Trophoblast cell (in vitro differentiated cells and primary cell): ENCODE results near the gene CPT2.

ENCODE experiments used
- DNase-seq, 2 donors: peaks; one replicate each; pipeline ENCODE4 v3.0.0-alpha.2; 2016
- H2AFZ ChIP-seq: 2 replicates; pipeline ENCODE4 v1.6.1; 2013; ENCODE audit warnings: low read length, moderate library complexity, mild to moderate bottlenecking; ENCODE audit not compliant: insufficient read depth, poor library complexity
- H2AK5ac ChIP-seq: 2 replicates; pipeline ENCODE4 v1.6.1; 2013; ENCODE audit warnings: mild to moderate bottlenecking, low read length
- H2BK120ac ChIP-seq: 2 replicates; pipeline ENCODE4 v1.6.1; 2013; ENCODE audit warnings: low read length, mild to moderate bottlenecking, moderate library complexity; ENCODE audit not compliant: insufficient read depth, poor library complexity
- H2BK12ac ChIP-seq: 2 replicates; pipeline ENCODE4 v1.6.1; 2013; ENCODE audit warnings: mild to moderate bottlenecking, low read length, moderate library complexity
- H2BK5ac ChIP-seq: 2 replicates; pipeline ENCODE4 v1.6.1; 2013; ENCODE audit warnings: low read length, low read depth, moderate library complexity, mild to moderate bottlenecking; ENCODE audit not compliant: poor library complexity
- H3K14ac ChIP-seq: 2 replicates; pipeline ENCODE4 v1.6.1; 2013; ENCODE audit warnings: mild to moderate bottlenecking, low read length
- H3K18ac ChIP-seq: 2 replicates; pipeline ENCODE4 v1.6.1; 2013; ENCODE audit warnings: mild to moderate bottlenecking, low read length
- H3K23ac ChIP-seq: 2 replicates; pipeline ENCODE4 v1.6.1; 2013; ENCODE audit warnings: low read length
- H3K27ac ChIP-seq: 2 replicates; pipeline ENCODE4 v1.5.1; 2013; ENCODE audit warnings: low read depth, mild to moderate bottlenecking, inconsistent platforms, low read length, moderate library complexity
- H3K27me3 ChIP-seq: 2 replicates; pipeline ENCODE4 v1.6.1; 2013; ENCODE audit warnings: inconsistent platforms, mild to moderate bottlenecking, low read length, moderate library complexity; ENCODE audit not compliant: insufficient read depth
- H3K36me3 ChIP-seq, 2 experiments: 1 replicate in 1 of 2; 2 replicates in 1 of 2; pipeline ENCODE4 v1.6.1; 2013; ENCODE audit warnings: low read length in 2 of 2, mild to moderate bottlenecking in 2 of 2, moderate library complexity in 1 of 2; ENCODE audit not compliant: insufficient read depth in 2 of 2, control insufficient read depth in 1 of 2
- H3K4ac ChIP-seq: 2 replicates; pipeline ENCODE4 v1.6.1; 2013; ENCODE audit warnings: low read depth, mild to moderate bottlenecking, low read length, moderate library complexity
- H3K4me1 ChIP-seq, 2 experiments: 1 replicate in 1 of 2; 2 replicates in 1 of 2; pipeline ENCODE4 v1.6.1; 2013; ENCODE audit warnings: low read length in 2 of 2, mild to moderate bottlenecking in 2 of 2, moderate library complexity in 1 of 2; ENCODE audit not compliant: insufficient read depth in 2 of 2, control insufficient read depth in 1 of 2
- H3K4me2 ChIP-seq: 2 replicates; pipeline ENCODE4 v1.6.1; 2013; ENCODE audit warnings: inconsistent platforms, mild to moderate bottlenecking, low read length, moderate library complexity
- H3K4me3 ChIP-seq: 2 replicates; pipeline ENCODE4 v1.5.1; 2013; ENCODE audit warnings: mild to moderate bottlenecking, low read depth, low read length, inconsistent platforms
- H3K79me1 ChIP-seq: one replicate; pipeline ENCODE4 v1.6.1; 2013; ENCODE audit warnings: low read length
- H3K79me2 ChIP-seq: 2 replicates; pipeline ENCODE4 v1.6.1; 2013; ENCODE audit warnings: low read length, mild to moderate bottlenecking; ENCODE audit not compliant: control insufficient read depth, insufficient read depth, poor library complexity
- H3K9ac ChIP-seq: 2 replicates; pipeline ENCODE4 v1.6.1; 2013; ENCODE audit warnings: mild to moderate bottlenecking, low read length
- H3K9me3 ChIP-seq: 2 replicates; pipeline ENCODE4 v1.6.1; 2013; ENCODE audit warnings: low read depth, mild to moderate bottlenecking, control low read depth, inconsistent platforms, low read length; ENCODE audit not compliant: insufficient read depth
- H4K12ac ChIP-seq: 2 replicates; pipeline ENCODE4 v1.6.1; 2013; ENCODE audit warnings: low read depth, mild to moderate bottlenecking, low read length, moderate library complexity
- H4K8ac ChIP-seq: 2 replicates; pipeline ENCODE4 v1.6.1; 2013; ENCODE audit warnings: low read depth, mild to moderate bottlenecking, low read length, moderate library complexity
- H4K91ac ChIP-seq: one replicate; pipeline ENCODE4 v1.6.1; 2013; ENCODE audit warnings: low read depth, mild to moderate bottlenecking, low read length, moderate library complexity
- WGBS: extraction: QIAGEN DNeasy Blood & Tissue Kit; methylation state at CpG from one replicate; pipeline ENCODE4 v1.1.7; 2013; ENCODE audit warnings: missing lambda C conversion rate; ENCODE audit not compliant: insufficient read length, insufficient coverage; ENCODE audit errors: extremely low coverage; 5-methylcytosine and 5-hydroxymethylcytosine counted together

The CPT2 gene

DNA sequence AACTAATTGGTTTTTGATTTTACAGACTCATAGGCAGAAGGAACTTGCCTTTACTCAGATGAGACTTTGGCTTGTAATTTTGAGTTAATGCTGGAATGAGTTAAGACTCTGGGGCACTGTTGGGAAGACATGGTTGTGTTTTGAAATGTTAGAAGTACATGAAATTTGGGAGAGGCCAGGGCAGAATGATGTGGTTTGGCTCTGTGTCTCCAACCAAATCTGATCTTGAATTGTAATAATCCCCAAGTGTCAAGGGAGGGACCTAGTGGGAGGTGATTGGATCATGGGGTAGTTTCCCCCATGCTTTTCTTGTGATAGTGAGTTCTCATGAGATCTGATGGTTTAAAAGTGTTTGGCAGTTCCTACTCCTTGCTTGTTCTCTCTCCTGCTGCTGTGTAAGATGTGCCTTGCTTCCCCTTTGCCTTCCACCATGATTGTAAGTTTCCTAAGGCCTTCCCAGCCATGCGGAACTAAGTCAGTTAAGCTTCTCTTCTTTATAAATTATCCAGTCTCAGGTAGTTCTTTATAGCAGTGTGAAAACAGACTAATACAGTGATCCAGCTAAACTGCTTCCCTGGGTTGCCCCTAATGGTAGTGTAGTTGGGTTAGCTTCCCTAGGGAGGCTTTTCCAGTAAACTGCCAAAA, 10.2 kb downstream of the CPT2 start:
- no peaks in the 10 kb centered on the region for H3K27me3 ChIP-seq

DNA sequence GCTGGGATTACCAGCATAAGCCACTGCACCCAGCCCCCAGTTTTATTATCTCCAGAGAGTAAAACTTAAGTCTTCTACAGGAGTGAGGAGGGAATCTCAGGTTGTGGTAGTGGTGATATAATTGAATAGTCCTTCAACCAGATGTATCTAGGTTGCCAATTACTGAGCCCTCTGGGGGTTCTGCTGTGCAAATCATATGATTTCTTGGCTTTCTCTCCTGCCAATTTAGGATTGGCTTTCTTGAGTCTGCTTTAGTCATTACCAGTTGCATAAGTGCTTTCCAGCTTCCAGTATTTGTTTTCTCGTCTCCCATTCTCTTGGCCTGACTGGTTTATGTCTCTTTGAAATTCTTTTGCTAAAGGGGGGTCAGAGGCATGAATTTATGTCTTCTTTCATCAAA, 11.1 kb downstream of the CPT2 start:
- Histone ChIP-seq H2AK5ac (no peak overlapping the region), H3K79me1 (no peaks in the 10 kb centered on the region), H3K79me2 (no peaks in the 10 kb centered on the region), H3K27ac (no peak overlapping the region), H3K4ac (no peak overlapping the region), H2BK120ac (no peak overlapping the region), H2AFZ (no peak overlapping the region), H3K4me2 (no peak overlapping the region), H3K9ac (no peak overlapping the region), H3K27me3 (no peaks in the 10 kb centered on the region), H3K9me3 (peaks cover 7% of the 10 kb centered on the region), H3K14ac (no peak overlapping the region), H2BK12ac (no peak overlapping the region), H3K4me3 (no peak overlapping the region), H3K36me3 (peaks cover 28 to 44% of the 10 kb centered on the region in 2 experiments), H4K91ac (no peak overlapping the region), H4K12ac (no peak overlapping the region), H3K18ac (no peak overlapping the region), H4K8ac (no peak overlapping the region), H3K23ac (no peak overlapping the region), H2BK5ac (no peak overlapping the region), H3K4me1 (no peaks in the 10 kb centered on the region)
- DNase-seq, result no peak
- no CpG with 5 or more reads among the region's 1 CpG for WGBS

More for the DNA sequence above, 10.2 kb downstream of the CPT2 start:
- no peak overlapping the region for H4K8ac ChIP-seq
- no peak overlapping the region for H3K4me2 ChIP-seq
- no CpG with 5 or more reads among the region's 1 CpG for WGBS
- H3K18ac ChIP-seq, result no peak overlapping the region
- H2BK12ac ChIP-seq, result no peak overlapping the region
- no peak overlapping the region for H2BK5ac ChIP-seq
- no peak overlapping the region for H4K91ac ChIP-seq
- no peaks in the 10 kb centered on the region for H3K79me2 ChIP-seq
- no peak overlapping the region for H3K27ac ChIP-seq
- H3K9ac ChIP-seq, result no peak overlapping the region
- no peak overlapping the region for H4K12ac ChIP-seq
- H3K79me1 ChIP-seq, result no peaks in the 10 kb centered on the region
- no peak overlapping the region for H2AFZ ChIP-seq
- DNase-seq, result no peak
- no peaks in the 10 kb centered on the region for H3K4me1 ChIP-seq
- no peak overlapping the region for H3K4ac ChIP-seq
- peaks cover 28 to 48% of the 10 kb centered on the region in 2 experiments for H3K36me3 ChIP-seq
- no peak overlapping the region for H2AK5ac ChIP-seq
- peaks cover 7% of the 10 kb centered on the region for H3K9me3 ChIP-seq
- H3K23ac ChIP-seq, result no peak overlapping the region
- H3K14ac ChIP-seq, result no peak overlapping the region
- H3K4me3 ChIP-seq, result no peak overlapping the region
- H2BK120ac ChIP-seq, result no peak overlapping the region

DNA sequence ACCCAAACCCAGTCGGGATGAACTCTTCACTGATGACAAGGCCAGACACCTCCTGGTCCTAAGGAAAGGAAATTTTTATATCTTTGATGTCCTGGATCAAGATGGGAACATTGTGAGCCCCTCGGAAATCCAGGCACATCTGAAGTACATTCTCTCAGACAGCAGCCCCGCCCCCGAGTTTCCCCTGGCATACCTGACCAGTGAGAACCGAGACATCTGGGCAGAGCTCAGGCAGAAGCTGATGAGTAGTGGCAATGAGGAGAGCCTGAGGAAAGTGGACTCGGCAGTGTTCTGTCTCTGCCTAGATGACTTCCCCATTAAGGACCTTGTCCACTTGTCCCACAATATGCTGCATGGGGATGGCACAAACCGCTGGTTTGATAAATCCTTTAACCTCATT, 13.7 kb downstream of the CPT2 start:
- Histone ChIP-seq H3K79me2 (no peaks in the 10 kb centered on the region), H2AFZ (no peak overlapping the region), H4K8ac (no peak overlapping the region), H3K14ac (no peak overlapping the region), H2BK12ac (no peak overlapping the region), H4K91ac (no peak overlapping the region), H2BK5ac (no peak overlapping the region), H2AK5ac (no peak overlapping the region), H3K9ac (no peak overlapping the region), H3K27ac (no peak overlapping the region), H3K4me1 (no peaks in the 10 kb centered on the region), H2BK120ac (no peak overlapping the region), H3K9me3 (peaks cover 7% of the 10 kb centered on the region), H3K18ac (no peak overlapping the region), H3K4me2 (no peak overlapping the region), H4K12ac (no peak overlapping the region), H3K27me3 (no peaks in the 10 kb centered on the region), H3K79me1 (no peaks in the 10 kb centered on the region), H3K36me3 (peaks cover 32 to 47% of the 10 kb centered on the region in 2 experiments), H3K4ac (no peak overlapping the region), H3K4me3 (no peak overlapping the region), H3K23ac (no peak overlapping the region)
- no peak for DNase-seq
- WGBS, result no CpG with 5 or more reads among the region's 7 CpGs

DNA sequence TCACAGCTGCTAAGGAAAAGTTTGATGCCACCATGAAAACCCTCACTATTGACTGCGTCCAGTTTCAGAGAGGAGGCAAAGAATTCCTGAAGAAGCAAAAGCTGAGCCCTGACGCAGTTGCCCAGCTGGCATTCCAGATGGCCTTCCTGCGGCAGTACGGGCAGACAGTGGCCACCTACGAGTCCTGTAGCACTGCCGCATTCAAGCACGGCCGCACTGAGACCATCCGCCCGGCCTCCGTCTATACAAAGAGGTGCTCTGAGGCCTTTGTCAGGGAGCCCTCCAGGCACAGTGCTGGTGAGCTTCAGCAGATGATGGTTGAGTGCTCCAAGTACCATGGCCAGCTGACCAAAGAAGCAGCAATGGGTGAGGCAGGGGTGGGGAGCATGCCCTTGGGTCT, 14.3 kb downstream of the CPT2 start:
- Histone ChIP-seq H4K8ac (no peak overlapping the region), H3K79me2 (no peaks in the 10 kb centered on the region), H3K27me3 (no peaks in the 10 kb centered on the region), H3K9me3 (peaks cover 4% of the 10 kb centered on the region), H3K14ac (no peak overlapping the region), H3K4me2 (no peak overlapping the region), H3K4ac (no peak overlapping the region), H4K91ac (no peak overlapping the region), H2AK5ac (no peak overlapping the region), H4K12ac (no peak overlapping the region), H3K36me3 (peaks cover 29 to 46% of the 10 kb centered on the region in 2 experiments), H3K23ac (no peak overlapping the region), H2BK120ac (no peak overlapping the region), H2BK12ac (no peak overlapping the region), H3K79me1 (no peaks in the 10 kb centered on the region), H3K9ac (no peak overlapping the region), H3K4me3 (no peak overlapping the region), H3K18ac (no peak overlapping the region), H3K27ac (no peak overlapping the region), H3K4me1 (no peaks in the 10 kb centered on the region), H2BK5ac (no peak overlapping the region), H2AFZ (no peak overlapping the region)
- DNase-seq, result no peak
- WGBS, result no CpG with 5 or more reads among the region's 11 CpGs
